GM19023 (cell line): ENCODE results near the gene MAP2K3.
"Not testable (repeated sequence)": the region's sequence is repeated elsewhere in the genome, so short reads cannot be mapped to it uniquely, and the experiment has no call there.

Source experiments
- ATAC-seq: cut with Tn5 transposase; IDR thresholded peaks from one replicate; pipeline ENCODE4 v1.9.1; 2021; ENCODE audit warnings: mild to moderate bottlenecking, moderate library complexity; ENCODE audit not compliant: unreplicated experiment

The MAP2K3 gene

DNA sequence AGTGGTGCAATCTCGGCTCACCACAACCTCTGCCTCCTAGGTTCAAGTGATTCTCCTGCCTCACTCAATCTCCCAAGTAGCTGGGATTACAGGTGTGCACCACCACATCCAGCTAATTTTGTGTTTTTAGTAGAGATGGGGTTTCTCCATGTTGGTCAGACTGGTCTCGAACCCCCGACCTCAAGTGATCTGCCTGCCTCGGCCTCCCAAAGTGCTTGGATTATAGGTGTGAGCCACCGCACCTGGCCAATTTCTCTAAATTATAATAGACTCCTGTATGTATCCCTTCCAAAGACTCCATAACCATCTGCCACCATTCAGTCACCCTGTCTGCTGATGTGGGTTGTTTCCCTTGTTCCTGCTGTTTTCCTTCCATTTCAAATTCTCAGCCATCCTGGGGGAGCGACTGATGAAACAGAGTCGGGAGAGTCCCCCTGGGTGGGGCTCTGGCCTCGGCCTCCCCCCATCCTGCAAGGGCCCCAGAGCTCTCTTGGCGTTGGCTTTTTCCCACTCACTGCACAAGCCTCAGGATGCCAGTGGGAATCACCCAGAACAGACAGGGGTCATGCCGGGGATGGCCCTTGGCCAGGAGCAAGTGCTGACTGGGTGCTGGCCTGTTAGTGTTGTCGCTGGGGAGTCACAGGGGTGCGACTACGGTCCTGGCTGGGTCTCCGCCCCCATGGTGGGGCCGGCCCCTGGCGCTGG, 25.7 kb downstream of the MAP2K3 start:
- ATAC-seq, result not testable (repeated sequence)

DNA sequence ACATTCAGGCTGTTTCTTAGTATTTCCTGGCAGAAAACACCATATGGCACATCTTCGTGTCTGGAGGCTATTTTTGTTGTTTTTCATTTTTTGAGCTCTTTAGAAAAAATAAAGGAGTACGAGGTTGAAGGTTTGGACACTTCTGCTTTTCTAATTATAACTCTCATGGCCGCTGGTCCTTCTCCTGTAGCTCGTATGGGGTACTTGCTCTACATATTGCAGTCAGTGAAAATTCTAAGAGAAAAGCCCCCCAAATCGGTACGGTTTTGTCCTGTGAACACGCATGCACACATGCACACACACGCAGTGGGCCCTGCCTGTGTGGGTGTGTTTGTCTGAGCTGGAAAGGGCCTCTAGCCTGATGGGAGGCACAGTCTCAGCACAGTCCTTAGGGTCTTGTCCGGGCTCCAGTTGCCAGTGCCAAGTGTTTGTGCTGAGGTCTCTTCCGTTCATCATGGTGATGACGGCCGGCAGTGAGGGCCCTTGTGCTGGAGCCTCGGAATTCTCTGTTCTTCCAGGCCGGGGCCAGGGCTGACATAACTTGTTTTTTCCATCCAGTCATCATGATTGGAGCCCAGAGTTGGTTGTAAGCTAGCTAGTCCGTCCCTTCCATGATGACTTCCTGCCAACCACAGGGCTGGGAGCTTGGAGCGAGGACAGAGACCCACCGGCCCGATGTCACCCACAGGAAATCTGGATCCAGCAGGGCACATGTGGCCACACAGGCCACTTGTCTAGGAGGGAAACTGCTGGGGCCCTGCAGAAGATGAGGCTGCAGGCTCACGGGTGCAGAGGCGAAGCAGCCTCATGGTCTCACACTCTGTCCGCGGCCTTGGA, 26.5 kb downstream of the MAP2K3 start:
- ATAC-seq, result not testable (repeated sequence)

DNA sequence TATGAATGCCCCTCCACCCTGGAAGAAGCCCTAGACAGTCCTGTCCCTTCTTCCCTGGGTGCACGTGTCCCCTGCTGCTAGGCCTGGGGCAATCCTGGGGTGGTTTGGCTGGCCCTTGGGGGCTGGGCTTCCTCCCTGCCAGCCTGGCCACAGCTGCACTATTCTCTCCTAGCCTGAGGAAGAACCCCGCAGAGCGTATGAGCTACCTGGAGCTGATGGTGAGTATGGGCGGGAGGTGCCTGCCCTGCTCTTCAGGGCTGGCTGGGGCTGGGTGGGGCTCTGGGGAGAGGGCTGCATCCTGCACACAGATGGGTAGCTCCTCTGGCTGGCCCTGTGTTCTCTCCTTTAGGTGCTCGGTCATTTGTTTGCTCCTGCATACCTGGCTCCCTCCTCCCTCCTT, 28.8 kb downstream of the MAP2K3 start:
- no peak for ATAC-seq

DNA sequence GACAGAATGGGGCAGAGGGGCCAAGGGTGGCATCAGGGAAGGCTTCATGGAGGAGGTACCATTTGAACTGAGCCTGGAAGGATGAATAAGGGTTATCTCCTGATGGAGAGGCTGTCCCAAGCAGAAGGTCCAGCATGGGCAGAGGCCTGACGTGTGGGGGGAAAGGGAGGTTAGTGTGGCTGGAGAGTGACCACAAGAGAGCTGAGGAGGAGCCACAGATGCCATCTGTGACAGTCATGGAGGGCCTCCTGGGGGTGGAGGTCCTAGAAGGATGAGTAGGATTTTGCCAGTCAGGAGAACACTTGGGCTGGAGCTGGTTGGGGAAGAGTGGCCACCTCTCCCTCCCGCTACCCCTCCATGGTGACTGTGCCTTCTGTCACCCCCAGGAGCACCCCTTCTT, 29.2 kb downstream of the MAP2K3 start:
- ATAC-seq, result not testable (repeated sequence)

DNA sequence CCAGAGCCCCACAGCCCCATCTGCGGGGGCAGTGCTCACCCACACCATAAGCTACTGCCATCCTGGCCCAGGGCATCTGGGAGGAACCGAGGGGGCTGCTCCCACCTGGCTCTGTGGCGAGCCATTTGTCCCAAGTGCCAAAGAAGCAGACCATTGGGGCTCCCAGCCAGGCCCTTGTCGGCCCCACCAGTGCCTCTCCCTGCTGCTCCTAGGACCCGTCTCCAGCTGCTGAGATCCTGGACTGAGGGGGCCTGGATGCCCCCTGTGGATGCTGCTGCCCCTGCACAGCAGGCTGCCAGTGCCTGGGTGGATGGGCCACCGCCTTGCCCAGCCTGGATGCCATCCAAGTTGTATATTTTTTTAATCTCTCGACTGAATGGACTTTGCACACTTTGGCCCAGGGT, 29.8 kb downstream of the MAP2K3 start:
- ATAC-seq, result not testable (repeated sequence)

DNA sequence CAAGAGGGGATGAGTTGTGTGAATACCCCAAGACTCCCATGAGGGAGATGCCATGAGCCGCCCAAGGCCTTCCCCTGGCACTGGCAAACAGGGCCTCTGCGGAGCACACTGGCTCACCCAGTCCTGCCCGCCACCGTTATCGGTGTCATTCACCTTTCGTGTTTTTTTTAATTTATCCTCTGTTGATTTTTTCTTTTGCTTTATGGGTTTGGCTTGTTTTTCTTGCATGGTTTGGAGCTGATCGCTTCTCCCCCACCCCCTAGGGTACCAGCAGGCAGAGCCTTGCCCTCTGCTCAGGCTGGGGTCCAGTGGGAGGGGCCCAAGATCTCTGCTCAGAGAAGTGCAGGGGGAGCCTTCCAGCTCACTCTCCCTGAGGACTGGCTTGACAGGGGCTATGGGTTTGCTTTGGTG, 30.2 kb downstream of the MAP2K3 start:
- not testable (repeated sequence) for ATAC-seq

DNA sequence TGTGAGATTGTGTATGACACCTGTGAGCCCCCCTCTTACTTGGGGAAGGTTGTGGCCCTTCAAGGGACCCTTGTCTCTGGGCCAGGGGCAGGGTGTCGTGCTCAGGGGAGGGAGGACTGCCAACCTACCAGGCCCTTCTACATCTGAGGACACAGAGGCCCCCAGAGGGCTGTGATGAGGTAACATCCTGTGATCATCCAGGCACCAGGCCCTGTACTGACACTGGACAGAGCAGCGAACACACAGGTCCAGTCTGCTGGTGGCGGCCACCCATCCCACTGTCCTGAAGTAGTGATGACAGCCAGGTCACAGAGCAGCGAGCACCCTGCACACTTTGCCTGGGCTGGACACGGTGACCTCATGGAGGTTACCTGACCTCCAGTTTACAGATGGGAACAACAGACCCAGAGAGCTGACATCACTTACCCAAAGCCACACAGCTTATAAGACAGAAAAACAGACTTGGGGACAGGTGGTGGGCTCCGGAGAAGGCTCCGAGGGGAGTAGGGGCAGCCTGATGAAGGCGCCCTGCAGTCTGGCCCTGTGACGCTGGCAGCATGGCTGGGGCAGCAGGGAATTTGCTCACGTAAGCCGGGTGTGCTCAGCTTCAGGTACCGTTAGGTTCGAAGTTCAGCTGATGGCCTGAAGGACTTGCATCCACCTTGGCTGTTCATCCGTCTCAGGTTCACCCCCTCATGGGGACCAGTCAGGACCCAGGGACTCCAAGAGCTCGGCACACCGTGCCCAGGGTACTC, 30.9 kb downstream of the MAP2K3 start:
- not testable (repeated sequence) for ATAC-seq

DNA sequence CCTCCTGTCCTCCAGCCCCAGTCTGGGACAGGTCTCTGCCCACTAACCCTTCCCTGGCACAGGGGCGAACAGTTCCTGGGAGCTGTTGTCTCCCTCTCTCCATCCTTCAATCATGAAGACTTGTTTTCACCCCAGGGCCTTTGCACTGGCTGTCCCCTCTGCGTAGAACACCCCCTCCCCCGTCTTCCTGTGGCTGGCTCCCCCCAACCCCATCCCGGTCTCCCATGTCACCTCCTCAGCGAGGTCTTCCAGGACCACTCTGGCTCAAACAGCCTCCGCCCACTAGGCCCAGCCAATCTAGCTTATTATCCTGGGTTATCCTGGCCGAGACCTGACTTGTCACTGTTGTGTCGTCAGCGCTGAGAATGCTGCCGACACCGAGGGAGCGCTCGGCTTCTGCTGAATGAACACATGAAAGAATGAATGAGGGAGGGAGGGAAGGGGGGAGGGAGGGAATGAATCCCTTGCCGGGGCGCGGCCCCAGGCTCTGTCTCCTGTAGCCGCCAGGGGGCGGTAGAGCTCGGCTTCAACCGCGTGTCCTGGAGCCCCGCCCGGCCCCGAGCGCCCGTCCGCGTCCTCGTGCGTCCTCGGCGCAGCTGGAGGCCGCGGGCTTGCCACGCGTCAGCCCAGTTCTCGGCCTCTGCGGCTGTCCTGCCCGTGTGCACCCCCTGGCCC, 31.8 kb downstream of the MAP2K3 start:
- ATAC-seq, result not testable (repeated sequence)

DNA sequence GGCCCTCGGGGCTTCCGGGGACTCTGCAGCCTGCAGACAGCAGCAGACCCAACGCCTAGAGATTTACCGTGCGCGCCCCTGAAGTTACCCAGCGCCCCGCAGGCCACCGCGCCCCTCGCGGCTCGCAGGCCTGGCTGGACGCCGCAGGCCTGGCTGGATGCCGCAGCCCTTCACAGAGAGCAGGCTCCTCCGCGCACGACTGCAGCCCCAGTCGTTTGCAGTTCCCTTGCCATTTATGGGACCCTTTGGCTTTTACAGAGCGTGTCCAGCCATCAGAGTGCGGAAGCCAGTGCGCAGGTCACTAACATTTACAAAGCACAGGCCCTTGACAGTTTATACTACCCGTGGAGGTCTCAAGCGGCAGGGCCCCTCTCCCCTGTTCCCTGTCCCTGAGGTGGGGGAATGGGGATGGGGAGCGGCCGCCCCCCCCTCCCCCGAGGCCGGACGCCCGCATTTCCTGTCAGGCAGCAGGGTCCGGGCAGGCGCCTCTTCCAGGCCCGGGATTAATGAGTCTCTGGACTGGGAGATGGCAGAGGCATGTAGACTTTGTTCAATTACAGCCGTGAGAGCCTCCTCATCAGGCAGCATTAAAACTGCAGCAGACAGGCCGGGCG, 32.5 kb downstream of the MAP2K3 start:
- not testable (repeated sequence) for ATAC-seq

DNA sequence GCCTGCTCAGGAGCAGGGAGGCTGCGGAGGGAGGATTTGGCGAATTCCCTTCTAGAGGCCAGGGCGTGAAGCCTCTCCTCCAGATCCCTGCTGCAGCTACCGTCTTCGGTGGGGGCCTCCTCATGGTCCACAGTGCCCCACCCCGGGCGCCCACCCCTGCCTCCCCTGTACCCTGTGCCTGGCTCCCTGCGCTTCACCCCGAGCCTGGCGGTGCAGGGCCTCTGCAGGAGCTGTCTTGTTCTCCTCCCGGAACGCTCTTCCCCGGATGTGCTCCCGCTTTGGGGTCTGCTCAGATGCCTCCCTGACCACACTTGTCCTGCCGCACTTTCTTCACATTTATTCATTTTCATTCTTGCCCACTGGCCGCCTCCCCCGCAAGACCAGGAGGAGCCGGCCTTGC, 33.3 kb downstream of the MAP2K3 start:
- ATAC-seq, result not testable (repeated sequence)

DNA sequence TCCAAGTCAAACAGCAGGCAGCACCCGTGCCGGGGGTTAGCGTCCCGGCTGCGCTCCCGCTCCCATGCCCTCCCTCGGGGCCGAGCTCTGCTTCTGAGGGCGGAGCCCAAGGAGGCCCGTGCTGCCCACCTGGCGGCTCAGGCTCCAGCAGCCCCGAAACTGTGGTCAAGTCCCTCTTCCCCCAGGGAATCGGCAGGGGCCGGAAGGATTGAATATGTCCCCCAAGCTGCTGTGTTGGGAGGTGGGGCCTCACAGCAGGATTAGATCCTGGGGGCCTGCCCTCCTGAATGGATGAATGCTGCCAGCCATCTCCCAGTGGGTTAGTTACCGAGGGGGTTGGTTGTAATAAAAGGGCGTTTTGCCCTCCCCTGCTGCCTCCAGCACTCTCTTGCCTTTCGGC, 33.9 kb downstream of the MAP2K3 start:
- no peak for ATAC-seq

DNA sequence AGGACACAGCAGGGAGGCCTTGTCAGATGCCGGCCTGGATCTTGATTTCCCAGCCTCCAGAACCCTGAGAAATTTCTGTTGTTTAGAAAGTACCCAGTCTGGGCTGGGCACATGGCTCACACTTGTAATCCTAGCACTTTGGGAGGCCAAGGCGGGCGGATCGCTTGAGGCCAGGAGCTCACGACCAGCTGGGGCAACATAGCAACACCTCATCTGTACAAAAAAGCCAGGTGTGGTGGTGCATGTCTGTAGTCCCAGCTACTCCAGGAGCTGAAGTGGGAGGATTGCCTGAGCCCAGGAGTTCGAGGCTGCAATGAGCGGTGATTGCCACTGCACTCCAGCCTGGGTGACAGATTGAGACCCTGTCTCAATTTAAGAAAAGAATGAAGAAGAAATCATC, 34.3 kb downstream of the MAP2K3 start:
- not testable (repeated sequence) for ATAC-seq

DNA sequence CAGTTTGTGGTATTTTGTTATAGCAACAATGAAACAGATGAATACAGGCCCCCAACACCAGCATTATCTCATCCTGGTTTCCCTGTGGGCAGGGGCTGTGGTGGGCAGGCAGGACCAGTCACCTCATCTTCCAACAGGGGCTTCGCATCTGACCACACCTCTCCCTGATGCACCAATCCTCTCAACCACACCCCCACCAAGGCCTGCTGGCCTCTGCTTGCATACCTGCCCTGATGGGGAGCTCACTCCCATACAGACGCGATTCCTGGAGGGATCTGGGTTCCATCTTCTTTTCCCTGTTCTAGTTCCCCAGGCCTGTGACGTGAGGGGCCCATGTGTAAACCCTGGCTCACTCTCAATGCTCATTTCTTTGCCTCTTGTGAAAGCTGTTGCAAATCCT, 34.7 kb downstream of the MAP2K3 start:
- not testable (repeated sequence) for ATAC-seq

DNA sequence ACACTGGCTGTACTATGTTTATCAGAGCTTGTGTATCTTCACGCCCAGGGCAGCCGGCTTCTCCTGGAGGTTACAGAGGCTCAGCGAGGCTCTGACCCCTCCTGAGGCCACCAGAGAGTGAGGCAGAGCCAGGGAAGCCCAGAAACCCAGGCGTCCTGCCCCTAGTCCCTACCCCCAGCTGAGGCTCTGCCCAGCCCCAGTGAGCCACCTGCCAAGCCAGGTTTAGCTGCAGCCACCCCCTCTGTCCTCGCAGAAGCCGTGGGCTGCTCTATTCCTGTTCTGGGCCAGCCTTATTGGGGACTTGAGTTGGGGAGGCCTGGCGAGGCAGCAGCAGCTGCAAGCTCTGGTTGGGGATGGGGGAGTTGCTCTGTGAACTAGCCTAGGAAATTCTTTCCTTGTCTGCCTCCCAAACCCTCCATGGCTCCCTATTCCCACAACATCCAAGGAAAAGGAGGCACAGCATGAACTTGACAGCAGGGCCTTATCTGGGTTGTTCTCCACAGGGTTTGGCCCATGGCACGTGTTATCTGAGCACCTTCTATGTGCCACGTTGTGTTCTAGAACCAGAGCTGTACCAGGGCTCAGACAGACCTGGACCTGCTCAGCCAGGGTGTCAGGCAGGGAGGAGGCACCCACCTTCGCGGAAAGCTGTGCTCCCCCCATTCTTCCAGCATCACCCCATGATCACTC, 35.3 kb downstream of the MAP2K3 start:
- ATAC-seq, result not testable (repeated sequence)

DNA sequence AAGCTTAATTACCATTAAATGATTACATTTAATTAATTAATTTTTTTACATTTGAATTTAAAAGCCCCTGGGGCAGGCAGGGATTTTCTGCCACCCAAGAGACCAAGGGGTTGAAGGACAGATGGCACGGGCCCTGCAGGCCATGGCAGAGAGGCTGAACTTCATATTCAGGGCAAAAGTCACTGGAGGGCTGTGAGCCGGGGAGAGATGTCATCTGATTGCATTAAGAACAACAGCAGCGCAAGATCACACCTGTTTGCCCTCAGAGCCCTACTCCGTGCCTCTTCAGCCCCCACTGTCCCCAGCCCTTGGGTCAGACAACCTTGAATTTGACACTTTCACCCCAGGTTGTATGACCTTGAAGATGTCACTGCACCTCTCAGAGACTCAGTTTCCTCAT, 35.9 kb downstream of the MAP2K3 start:
- ATAC-seq, result not testable (repeated sequence)

DNA sequence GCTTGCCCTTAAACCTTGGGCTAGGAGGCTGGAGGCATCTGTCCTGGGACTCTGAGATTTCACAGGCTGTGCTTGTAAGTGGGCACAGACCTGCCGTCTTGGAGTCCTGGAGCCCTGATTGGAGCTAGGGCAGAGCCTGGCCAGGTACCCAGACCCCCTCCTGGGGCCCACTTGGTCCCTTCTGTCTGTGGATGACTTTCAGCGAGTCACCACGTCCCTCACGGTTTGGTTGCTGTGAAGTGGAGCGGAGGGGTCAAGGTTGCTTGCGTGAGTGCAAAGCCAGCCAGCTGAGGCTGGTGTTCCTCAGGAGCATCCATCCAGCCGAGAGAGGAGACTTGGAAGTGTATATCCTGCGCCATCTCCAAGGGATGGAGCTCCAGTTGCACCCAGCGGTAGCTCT, 36.5 kb downstream of the MAP2K3 start:
- not testable (repeated sequence) for ATAC-seq

DNA sequence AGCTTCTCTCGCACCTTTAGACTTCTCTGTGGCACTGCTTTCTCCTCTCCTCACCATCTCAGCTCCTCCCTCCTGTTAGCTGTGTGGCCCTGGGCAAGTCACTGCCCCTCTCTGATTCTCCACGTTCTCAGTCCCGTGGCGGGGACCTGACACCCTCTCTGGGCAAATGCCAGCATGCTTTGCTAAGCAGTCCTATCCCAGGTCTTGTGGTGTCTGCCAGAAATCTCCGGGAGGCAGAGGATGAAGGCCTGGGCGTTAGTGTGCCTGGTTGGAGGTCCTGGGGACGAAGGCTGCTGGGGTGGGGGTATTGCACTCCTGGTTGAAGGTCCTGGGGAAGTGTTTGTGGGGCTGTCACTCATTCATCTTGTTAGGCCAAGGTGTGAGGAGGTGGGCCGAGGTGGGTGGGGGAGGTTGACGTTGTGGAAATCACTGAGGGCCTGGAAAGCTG, 37.3 kb downstream of the MAP2K3 start:
- ATAC-seq, result not testable (repeated sequence)

DNA sequence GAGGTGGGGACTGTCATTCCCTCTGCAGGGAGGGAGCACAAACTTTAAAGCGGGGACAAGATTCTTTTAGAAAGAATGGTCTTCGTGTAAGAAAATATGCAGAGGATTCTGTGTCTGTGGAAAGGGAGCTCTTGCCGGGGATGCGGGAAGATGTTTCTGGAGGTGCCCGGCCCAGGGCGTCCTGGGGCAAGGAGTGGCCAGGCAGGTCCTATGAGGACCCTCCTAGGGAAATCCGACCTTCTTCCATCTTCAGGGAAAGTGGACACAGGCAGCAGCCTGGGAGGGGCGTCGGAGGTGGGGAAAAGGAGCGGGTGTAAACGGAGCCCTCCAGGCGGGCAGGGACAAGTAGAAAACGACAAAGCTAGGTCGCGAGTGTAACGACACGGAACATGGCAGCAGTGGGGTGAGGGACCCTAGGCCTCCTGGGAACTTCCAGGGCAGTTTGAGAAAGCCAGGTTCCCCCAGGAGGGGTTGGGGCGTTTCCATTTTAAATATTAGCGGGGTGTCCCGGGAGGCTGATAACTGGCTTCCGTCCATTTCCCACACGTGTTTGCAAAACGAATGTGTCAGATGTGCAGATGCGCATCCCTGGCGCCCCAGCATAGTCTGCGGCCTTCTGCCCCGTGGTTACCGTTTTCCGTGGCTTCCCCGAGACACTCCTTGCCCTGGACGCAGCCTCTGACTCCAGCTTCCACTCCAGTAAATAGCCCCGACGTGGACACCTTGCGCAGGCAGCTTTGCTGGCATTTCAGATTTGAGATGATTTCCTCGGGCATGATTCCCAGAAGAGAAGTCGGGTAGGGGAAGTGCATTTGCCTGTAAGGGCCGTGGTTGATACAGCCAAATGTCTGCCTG, 39.0 kb downstream of the MAP2K3 start:
- not testable (repeated sequence) for ATAC-seq

DNA sequence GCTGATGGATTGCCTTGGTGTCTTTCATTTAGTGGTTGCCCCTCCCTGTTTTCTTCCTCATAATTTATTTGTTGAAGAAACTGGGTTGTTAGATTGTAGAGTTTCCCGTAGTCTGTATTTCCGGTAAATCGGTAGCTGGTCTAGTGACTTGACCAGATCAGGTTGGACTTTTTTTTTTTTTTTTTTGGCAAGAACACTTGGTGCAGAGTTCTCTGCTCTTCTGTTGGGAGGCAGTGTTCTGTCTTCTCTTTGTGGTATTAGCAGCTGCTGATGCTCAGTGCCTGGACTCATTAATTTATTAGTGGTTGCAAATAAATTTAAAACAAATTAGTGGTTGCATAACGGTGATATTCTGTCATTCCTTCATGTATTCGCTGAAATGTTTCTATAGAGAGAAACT, 40.2 kb downstream of the MAP2K3 start:
- ATAC-seq, result not testable (repeated sequence)
